Spleen (tissue), 7 donors: ENCODE results near the gene HCRT.

Source experiments
- POLR2A ChIP-seq, 3 donors: fragments of 450-650 bp; IDR thresholded peaks; one replicate each; pipeline ENCODE4 v1.5.1; 2017; ENCODE audit warnings: antibody characterized with exemption in 3 of 3, mild to moderate bottlenecking in 1 of 3
- TF ChIP-seq, protein P1 (sequence below), 11 experiments: fragments of 200-600 bp in 7 of 11; fragments of 450-650 bp in 4 of 11; sonication (generic) in 4 of 11; IDR thresholded peaks in 8 of 11; conservative IDR thresholded peaks in 3 of 11; 1 replicate in 7 of 11; 2 replicates in 4 of 11; pipeline versions ENCODE4 v1.4.0 to v1.8.0; 2016 to 2021; ENCODE audit warnings: antibody characterized with exemption in 11 of 11, inconsistent platforms in 4 of 11, mild to moderate bottlenecking in 1 of 11
- donor health status: DM: no; HTN: no; CAD: no; lungs with moderate emphysema.
- donor health status: DM: no; HTN: no; CAD: no.
- donor health status: DM: no; HTN: no; CAD: no.

- TF ChIP-seq, protein P1, sequence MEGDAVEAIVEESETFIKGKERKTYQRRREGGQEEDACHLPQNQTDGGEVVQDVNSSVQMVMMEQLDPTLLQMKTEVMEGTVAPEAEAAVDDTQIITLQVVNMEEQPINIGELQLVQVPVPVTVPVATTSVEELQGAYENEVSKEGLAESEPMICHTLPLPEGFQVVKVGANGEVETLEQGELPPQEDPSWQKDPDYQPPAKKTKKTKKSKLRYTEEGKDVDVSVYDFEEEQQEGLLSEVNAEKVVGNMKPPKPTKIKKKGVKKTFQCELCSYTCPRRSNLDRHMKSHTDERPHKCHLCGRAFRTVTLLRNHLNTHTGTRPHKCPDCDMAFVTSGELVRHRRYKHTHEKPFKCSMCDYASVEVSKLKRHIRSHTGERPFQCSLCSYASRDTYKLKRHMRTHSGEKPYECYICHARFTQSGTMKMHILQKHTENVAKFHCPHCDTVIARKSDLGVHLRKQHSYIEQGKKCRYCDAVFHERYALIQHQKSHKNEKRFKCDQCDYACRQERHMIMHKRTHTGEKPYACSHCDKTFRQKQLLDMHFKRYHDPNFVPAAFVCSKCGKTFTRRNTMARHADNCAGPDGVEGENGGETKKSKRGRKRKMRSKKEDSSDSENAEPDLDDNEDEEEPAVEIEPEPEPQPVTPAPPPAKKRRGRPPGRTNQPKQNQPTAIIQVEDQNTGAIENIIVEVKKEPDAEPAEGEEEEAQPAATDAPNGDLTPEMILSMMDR (IDR thresholded peaks at IDR 0.05 in 8 of 11, conservative IDR thresholded peaks at IDR 0.05 in 3 of 11) = no peak
- no peak for TF ChIP-seq POLR2A (IDR thresholded peaks at IDR 0.05)
Measured at GRCh38 chr17:42188749-42189650, 3.7 kb upstream of the HCRT start.
